ENCODE results near the gene POU4F1.

Gene POU4F1

GRCh38 chr13:78606471-78607408 lies 3.4 kb upstream of the POU4F1 start:
- FAIRE-seq = no peak

- no peak for FAIRE-seq
These were observed 1.6 kb upstream of the POU4F1 start for GRCh38 chr13:78604782-78605611.

- no peak for FAIRE-seq
These were observed 652 bp downstream of the POU4F1 start for GRCh38 chr13:78602561-78603239.

- FAIRE-seq = no peak
These were observed 1.3 kb downstream of the POU4F1 start for GRCh38 chr13:78601874-78602560.

GRCh38 chr13:78601124-78601873 lies 2.1 kb downstream of the POU4F1 start:
- no peak for FAIRE-seq

- no peak for FAIRE-seq
These were observed 3.0 kb downstream of the POU4F1 start for GRCh38 chr13:78600280-78600883.

- FAIRE-seq = no peak
These were observed 3.6 kb downstream of the POU4F1 start for GRCh38 chr13:78599645-78600279.

- FAIRE-seq = no peak
These were observed 4.2 kb downstream of the POU4F1 start for GRCh38 chr13:78598966-78599644.

- FAIRE-seq = no peak
These were observed 5.1 kb downstream of the POU4F1 start for GRCh38 chr13:78598116-78598781.

GRCh38 chr13:78597602-78597932 lies 5.8 kb downstream of the POU4F1 start:
- FAIRE-seq = no peak

GRCh38 chr13:78596736-78597601 lies 6.4 kb downstream of the POU4F1 start:
- no peak for FAIRE-seq

GRCh38 chr13:78596399-78596735 lies 7.0 kb downstream of the POU4F1 start:
- FAIRE-seq = no peak

GRCh38 chr13:78595495-78596398 lies 7.6 kb downstream of the POU4F1 start:
- no peak for FAIRE-seq

GRCh38 chr13:78594456-78594975 lies 8.8 kb downstream of the POU4F1 start:
- FAIRE-seq = no peak

GRCh38 chr13:78593652-78594455 lies 9.5 kb downstream of the POU4F1 start:
- no peak for FAIRE-seq

- FAIRE-seq = no peak
These were observed 10.2 kb downstream of the POU4F1 start for GRCh38 chr13:78593129-78593528.

GRCh38 chr13:78592584-78592983 lies 10.8 kb downstream of the POU4F1 start:
- no peak for FAIRE-seq

Data from G401.6 (cell line).